GM21619 (cell line): Measurements from ENCODE around the gene LCK.
"Not testable (repeated sequence)": the region's sequence is repeated elsewhere in the genome, so short reads cannot be mapped to it uniquely, and the experiment has no call there.

Experiments
- ATAC-seq: cut with Tn5 transposase; IDR thresholded peaks from one replicate; pipeline ENCODE4 v1.9.1; 2021; ENCODE audit not compliant: unreplicated experiment

Gene LCK

DNA sequence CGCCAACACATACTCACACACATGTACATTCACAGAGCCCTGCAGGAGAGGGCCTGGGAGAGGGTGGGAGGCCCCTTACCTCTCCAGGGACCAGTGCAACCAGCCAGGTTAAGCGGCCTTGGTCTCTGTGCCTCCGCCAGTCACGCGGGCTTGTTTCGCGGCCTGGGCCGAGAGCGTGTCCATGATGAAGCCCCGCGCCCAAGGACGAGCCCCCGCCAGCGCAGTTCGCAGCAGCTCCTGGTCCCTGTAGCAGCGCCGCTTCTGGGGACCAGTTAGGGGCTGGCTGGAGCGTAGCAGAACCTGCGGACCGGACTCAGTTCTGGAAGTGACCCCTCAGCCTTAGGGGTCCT is 11.3 kb upstream of the LCK start:
- ATAC-seq, result no peak

DNA sequence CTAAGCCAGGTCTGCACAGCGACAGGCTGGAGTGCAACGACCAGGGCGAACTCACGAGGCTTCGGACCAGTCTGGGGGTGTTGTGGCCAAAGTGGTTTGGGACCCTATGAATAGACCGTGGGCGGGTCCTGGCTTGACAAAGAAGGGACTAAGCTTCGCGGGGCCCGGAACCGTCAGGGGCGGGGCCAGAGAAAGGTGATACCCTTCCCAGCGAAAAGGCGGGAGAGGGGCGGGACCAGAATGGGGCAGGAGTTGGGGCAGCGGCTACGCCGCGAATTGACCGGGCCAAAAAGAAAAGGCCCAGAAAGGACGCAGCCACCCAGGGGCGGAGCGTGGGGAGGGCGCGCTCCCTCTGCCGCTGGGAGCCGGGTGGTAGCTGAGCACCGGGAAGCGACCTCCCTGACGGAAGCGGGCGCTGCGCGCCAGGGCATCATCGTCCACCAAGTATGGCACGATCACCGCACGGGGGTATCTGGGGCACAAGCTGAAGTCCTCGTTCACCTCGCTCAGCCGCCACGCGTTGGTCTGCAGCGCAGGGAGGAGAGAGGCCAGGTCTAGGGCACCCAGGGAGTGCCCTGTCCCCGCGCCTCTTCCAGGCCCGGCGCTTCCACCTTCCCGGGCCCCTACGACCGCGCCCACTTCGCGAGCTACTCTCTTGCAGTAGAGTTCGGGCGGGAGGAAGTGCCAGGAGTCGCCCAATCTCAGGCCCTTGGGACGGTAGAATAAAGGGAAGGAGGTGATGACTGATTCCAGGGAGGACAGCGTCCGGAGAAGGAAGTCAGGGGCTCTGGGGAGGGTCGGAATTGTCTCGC is 10.7 kb upstream of the LCK start:
- ATAC-seq, result peak; percentile 45

DNA sequence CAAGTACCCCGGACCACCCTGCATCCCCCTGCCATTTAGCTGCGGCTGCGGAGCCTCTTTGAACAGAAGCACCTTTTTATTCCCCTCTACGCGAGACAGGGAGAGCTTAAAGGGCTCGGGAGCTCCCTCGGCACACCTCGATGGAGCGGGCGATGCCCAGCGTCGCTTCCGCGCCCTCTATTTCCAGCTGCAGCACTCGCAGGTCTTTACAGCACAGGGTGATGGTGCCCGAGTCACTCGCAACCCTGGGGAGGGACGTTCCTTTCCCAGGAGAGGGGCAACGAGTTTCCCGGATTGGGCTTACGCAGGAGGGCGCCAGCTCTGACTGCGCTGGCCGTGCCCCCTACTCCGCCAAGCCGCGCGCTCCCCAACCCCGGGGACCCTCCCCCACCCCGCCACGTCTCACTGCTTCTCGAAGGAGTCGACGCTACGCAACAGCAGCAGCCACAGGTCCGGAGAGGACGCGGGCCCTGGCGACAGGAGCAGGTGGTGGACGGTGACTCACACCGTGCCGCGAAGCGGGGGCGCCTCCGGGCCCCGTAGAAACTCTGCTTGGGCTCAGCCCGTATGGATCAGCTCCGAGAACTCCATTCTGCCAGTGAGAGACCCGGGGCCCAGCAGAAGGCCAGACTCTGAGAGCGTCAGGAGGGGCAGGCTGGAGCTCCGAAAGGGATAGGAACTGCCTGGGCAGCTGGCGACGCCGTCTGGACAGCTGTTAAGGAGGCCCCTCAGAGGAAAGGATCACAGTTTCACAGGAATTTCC is 9.9 kb upstream of the LCK start:
- ATAC-seq, result peak; percentile 45

DNA sequence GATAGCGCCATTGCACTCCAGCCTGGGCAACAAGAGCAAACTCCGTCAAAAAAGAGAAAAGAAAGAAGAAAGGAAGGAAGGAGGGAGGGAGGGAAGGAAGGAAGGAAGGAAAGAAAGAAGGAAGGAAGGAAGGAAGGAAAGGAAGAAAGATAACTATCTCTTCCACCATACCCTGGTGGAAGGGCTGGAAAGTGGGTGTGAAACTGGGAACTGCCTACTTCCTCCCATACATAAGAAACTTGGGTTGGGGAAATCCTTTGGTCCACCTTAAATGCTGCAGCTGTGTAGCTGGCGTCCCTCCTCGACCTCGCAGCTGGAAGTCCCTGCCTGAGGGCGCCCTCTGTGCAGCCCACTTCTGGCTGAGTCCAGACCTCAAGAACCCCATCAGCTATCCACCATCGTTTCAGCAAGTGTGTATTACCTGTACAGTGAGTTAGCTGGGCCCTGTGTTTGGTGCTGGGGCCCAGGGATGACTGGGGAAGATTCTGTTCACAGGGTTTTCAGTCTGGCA is 8.7 kb upstream of the LCK start:
- no peak for ATAC-seq

DNA sequence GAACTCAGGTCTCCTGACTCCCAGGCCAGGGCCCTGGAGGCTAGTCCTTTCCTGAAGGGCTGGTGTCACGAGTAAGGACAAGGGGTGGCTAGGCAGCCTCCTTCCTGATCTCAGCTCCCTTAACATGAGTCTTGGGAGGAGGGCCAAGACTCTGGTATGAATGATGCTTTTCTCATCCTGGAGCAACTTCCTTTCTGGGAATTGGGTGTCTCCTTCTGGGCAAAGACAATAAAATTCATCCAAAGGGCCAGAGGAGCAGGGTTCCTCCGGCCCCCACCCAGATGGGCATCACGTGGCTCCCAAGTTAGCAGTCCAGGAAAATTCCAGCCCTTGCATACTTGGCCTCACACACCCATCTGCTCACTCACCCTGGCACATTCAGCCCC is 4.2 kb upstream of the LCK start, which contains the start of gene FAM167B:
Gene FAM167B (plus strand): TSS at position 335 of the 386 bp plus-strand sequence. CDS start 200 bp downstream, outside the sequence.
- no peak for ATAC-seq

DNA sequence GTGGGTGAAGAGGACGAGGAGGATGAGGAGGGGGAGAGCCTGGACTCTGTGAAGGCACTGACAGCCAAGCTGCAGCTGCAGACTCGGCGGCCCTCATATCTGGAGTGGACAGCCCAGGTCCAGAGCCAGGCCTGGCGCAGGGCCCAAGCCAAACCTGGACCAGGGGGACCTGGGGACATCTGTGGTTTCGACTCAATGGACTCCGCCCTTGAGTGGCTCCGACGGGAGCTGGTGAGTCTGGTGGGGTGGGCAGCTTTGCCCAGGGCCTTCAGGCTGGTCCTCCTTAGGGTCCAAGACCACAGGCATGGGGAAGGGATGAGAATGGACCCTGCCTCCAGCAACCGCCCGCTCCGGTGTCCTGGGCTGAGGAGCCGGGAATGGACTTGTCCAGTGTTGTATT is 3.6 kb upstream of the LCK start:
- ATAC-seq, result no peak

DNA sequence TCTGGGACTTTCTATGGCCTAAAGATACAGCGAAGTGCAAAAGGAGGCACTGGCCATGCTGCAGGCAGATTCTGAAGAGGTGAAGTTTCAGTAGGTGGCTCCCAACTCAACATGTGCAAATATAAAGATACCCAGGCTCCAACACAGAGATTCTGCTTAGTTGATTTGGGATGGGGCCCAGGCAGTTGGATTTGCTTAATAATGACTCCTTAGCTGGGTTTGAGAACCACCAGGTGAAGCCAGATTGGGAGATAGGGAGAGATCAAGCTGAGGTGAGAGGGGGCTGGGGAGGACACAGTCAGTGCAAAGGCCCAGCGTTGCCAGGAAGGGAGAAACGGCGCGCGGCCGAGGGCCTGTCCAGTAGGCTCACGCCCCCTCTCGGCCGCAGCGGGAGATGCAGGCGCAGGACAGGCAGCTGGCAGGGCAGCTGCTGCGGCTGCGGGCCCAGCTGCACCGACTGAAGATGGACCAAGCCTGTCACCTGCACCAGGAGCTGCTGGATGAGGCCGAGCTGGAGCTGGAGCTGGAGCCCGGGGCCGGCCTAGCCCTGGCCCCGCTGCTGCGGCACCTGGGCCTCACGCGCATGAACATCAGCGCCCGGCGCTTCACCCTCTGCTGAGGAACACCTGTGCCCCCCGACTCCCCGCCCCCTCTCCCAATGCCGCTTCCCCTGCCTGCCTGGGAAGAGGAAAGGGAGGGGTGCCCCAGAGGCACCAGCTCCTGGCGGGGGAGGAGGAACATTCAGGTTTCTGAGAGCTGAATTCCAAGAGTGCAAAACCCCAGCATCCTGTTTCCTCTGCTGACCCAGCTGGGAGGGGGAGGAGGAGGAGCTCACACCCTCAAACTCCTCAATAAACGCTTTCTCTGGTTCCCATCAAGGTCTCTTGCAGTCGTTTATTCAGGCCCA is 2.8 kb upstream of the LCK start:
- no peak for ATAC-seq

DNA sequence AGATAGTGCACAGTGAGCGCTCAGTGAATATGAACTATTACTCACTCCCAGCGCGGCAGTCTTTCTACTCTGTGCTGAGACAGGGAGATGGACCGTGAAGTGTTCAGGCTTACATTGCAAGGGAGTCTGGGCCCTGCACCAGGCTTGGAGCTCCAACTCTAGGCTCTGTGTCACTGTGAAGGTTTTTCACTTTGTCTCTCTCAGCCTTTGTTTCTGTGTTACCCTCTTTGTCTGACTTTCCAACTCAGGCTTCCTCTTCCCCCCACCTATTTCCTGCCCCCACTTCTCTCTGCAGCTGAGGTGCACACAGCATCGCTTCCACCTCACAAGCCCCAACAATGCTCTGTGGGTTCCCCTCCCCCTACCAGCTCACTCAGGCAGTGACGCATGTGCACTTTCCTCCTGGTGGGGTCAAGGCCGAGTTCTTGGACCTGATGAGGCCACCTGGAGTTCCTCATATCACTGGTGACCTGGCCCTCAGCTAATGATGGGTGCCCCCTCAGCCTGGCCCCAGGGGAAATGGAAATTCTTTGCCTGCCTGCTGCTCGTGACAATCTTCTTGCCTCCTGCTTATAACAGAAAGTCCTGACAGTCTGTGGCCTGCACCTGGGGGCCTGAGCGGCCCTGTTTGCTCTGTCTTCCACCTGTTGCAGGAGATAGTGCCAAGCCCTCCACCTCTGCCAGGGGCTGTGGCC is 1.1 kb upstream of the LCK start:
- peak; percentile 44 for ATAC-seq

DNA sequence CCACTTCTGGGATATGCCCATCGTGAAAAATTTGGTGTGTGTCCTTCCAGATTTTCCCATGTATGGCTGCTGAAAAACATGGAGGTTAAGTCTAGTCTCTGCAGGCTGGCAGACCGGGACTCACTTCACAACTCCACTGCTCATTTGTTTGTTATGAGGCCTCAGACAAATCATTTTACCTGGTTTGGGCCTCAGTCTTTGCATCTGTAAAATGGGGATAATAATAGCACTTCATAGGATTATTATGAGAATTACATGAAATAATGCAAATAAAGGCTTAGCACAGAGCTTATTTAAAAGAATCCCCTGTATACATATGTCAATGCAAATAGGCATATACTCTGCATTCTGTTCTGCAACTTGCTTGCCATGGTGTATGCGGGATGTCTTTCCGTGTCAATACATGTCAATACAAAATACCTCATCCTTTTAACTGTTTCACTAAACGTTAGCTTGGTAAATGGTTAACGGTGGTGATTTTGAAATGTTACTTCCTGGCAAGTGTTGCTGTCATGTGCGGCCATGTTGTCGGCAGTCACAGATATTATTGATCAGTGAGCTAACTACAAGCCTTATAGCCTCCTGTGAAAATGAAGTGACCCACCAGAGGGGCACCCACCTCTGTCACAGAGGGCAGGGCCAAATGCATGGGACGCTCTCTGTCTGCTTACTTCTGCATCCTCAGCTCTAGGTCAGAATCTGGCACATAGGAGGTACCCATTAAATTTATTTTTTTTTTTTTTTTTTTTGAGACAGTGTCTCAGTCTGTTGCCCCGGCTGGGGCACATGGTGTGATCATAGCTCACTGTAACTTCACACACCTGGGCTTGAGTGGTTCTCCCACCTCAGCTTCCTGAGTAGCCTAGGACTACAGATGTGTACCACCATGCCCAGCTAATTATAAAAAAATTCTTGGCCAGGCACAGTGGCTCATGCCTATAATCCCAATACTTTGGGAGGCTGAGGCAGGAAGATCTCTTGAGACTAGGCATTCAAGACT is 4.3 kb downstream of the LCK start:
- no peak for ATAC-seq

DNA sequence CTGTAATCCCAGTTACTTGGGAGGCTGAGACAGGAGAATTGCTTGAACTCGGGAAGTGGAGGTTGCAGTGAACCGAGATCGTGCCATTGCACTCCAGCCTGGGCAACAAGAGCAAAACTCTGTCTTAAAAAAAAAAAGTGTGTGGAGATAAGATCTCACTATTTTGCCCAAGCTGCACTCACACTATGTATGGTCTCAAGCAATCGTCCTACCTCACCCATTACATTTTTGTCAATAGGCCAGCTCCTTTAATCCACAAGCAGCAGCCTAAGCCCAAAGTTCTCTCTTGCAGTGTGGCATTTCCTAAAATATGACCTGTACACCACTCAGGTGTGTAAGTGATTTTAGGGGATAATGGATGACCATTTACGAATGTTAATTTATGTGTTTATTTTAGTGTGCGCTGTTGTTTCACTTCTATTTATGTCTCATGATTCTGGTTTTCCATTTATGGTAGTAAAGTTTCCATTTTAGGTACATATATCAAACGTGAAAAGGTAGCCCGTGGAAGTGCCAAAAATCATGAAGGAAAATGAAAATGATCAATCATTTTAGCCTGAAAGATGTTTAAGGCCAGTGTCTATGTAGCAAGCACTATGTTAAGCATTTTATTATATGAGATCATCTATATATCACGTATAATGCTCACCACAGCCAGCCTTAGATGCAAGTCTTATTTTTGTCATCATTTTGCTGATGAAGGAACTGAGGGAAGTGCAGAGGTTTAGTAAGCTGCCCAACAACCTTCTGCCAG is 5.6 kb downstream of the LCK start:
- no peak for ATAC-seq

DNA sequence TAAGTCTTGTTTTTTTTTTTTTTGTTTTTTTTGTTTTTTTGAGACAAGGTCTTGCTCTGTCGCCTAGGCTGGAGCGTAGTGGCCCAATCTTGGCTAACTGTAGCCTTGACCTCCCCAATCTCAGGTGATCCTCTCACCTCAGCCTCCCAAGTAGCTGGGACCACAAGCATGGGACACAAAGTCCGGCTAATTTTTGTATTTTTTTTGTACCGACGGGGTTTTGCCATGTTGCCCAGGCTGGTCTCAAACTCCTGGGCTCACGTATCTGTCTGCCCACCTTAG is 6.1 kb downstream of the LCK start:
- ATAC-seq, result no peak

DNA sequence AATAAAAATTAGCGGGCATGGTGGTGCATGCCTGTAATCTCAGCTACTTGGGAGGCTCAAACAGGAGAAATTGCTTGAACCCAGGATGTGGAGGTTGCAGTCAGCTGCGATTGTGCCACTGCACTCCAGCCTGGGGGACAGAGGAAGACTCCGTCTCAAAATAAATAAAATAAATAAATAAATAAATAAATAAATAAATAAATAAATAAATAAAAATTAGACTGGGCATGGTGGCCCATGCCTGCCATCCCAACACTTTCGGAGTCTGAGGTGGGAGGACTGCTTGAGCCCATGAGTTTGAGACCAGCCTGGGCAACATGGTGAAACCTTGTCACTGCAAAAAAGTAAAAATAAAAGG is 12.2 kb downstream of the LCK start:
- not testable (repeated sequence) for ATAC-seq

DNA sequence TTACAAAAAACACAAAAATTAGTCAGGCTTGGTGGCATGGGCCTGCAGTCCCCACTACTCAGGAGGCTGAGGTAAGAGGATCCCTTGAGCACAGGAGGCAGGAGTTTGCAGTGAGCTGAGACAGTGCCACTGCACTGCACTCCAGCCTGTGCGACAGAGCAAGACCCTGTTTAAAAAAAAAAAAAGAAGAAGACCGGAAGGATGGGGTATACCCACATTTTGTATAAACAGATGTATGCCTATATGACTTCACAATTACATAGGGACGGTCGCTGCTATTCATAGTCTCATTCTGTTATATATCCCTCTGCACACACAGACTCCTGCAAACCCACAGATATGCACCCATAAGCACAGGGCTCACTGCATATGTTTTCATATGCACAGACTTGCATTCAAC is 12.7 kb downstream of the LCK start:
- peak; percentile 50 for ATAC-seq

DNA sequence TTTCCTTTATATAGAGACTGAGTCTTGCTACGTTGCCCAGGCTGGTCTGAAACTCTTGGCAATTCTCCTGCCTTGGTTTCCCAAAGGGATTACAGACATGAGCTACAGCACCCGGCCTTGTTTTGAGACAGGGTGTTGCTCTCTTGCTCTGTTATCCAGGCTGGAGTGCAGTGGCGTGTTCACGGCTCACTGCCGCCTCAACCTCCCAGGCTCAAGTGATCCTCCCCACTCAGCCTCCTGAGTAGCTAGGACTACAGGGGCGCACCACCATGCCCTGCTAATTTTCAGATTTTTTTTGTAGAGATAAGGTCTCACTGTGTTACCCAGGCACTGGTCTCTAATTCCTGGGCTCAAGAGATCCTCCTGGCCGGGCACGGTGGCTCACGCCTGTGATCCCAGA is 14.8 kb downstream of the LCK start:
- ATAC-seq, result no peak

DNA sequence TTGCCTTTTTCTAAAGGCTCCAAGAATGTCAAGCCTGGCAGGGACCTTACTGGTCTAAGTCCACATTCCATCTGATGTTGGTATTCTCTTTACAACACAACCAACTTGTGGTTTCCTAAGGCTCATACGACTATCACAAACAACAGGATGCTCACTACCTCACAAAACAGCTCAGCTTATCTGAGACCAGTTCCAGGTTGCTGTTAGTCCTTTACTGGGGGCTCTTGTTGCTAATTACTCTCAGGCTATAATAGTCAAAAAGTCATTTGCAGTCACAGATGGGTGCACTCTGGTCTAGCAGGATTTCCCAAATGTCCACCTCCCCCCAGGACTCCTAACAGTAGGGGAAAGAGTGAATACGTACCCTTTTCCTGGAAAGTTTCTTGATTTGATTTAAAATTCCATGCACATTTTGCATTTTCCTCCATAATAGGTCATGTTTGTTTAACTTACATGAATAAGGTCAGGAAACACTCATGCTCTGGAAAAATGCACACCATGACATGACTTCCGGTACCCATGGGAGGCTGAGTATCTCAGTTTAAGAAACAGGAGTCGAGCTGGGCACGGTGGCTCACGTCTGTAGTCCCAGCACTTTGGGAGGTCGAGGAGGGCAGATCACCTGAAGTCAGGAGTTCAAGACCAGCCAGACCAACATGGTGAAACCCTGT is 16.0 kb downstream of the LCK start:
- ATAC-seq, result no peak

DNA sequence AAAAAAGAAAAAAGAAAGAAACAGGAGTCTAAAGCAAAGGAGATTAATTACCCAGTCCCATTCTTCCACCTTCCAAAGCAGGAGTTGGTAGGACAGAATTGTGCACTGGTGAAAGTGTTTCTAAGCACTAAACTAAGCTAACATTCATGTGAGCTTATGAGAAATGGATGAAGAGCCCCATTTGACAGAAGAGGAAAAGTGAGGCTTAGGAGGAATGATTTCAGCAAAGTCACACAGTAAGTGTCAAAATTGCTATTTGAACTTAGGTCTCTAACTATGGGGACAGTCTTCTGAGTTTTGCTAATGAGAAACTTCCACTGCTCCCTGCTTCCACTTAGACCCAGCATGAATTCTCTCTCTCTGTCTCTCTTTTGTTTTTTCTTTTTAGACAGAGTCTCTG is 18.7 kb downstream of the LCK start:
- ATAC-seq, result no peak

DNA sequence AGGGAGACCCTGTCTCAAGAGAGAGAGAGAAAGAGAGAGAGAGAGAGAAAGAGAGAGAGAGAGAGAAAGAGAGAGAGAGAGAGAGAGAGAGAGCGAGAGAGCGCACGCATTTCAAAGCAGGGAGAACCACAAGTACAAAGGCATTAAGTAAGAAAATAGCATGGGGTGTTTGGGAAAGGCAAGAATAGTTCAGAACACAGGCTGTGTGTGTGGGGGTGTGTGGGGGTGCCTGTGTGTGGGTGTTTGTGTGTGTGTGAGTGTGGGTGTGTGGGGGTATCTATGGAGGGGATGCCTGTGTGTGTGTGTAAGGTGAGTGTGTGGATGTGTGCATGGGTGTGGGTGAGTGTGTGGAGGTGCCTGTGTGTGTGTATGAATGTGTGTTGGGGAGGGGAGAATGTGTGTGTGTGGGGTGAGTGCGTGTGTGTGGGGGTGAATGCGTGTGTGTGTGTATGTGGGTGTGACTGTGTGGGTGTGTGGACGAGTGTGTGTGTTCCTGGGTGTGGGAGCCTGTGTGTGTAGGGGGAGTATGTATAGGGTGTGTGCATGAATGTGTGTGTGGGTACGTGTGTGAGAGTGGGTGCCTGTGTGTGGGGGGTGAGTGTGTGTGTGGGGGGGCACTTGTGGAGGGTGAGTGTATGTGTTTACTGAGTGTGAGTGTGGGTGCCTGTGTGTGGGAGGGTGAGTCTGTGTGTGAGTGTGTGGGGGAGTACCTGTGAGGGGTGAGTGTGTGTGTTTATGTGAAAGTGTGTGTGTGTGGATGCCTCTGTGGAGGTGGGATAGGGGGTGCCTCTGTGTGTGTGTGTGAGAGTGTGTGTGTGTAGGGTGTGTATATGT is 21.7 kb downstream of the LCK start:
- ATAC-seq, result no peak
